ENCODE results near the gene AGAP6. TPM values are rescaled to one million over a fixed set of nuclear protein-coding genes. Genes with fewer than 3 reads are reported as not detected.
"Not testable (repeated sequence)": the region's sequence is repeated elsewhere in the genome, so short reads cannot be mapped to it uniquely, and the experiment has no call there.

AGAP6 gene
- total RNA-seq, 1 experiment from 2014 or later, result 14.4 TPM

- Histone ChIP-seq H3K27ac (ENCODE audit: low read length) (no peak overlapping the region), H3K9me3 (ENCODE audit: control insufficient read depth, insufficient read depth, low read depth, low read length) (no peaks in the 10 kb centered on the region), H3K4me1 (ENCODE audit: control insufficient read depth, insufficient read depth, low read length) (no peaks in the 10 kb centered on the region), H3K4me3 (ENCODE audit: low read depth in 2 of 2, low read length in 2 of 2) (no peak overlapping the region), H3K36me3 (ENCODE audit: control insufficient read depth, insufficient read depth, low read length) (no peaks in the 10 kb centered on the region), H3K27me3 (ENCODE audit: control insufficient read depth, insufficient read depth, low read length) (peaks cover 4% of the 10 kb centered on the region; the same call in 1 of the 2 replicates)
- ChIA-PET CTCF (no interaction called here), POLR2A (no interaction called here)
- intact Hi-C loops (cut with micrococcal nuclease; ENCODE audit: unreplicated experiment), result no loop called here
- in situ Hi-C loops (cut with HindIII; ENCODE audit: low pct_unique_long_range_greater_than_20kb, low sequenced_read_pairs), result no loop called here
- no TSS peak for BruUV-seq (replicated peaks)
- ATAC-seq (no peak), DNase-seq (ENCODE audit: low read depth, low spot score) (no peak)
- no peak for TF ChIP-seq POLR2AphosphoS5 (IDR thresholded peaks at IDR 0.05; ENCODE audit: low read depth, low read length)
- no peak for TF ChIP-seq REST (IDR thresholded peaks at IDR 0.05; ENCODE audit: insufficient read depth in 1 of 2, low read depth in 2 of 2, low read length in 1 of 2)
- no peak for TF ChIP-seq SIN3A (IDR thresholded peaks at IDR 0.05; ENCODE audit: borderline replicate concordance, insufficient read depth, low read depth, low read length)
- no peak for TF ChIP-seq TCF7L2 (IDR thresholded peaks at IDR 0.05; ENCODE audit: low read depth, low read length)
- no peak for TF ChIP-seq CTCF (IDR thresholded peaks at IDR 0.05)
These were observed 33.4 kb downstream of the AGAP6 start for GRCh38 chr10:50021646-50022045.

- intact Hi-C loops (cut with micrococcal nuclease; ENCODE audit: unreplicated experiment); POLR2A ChIA-PET; H3K4me1 ChIP-seq (ENCODE audit: control insufficient read depth, insufficient read depth, low read length); BruUV-seq (replicated peaks); H3K9me3 ChIP-seq (ENCODE audit: control insufficient read depth, insufficient read depth, low read depth, low read length); H3K27ac ChIP-seq (ENCODE audit: low read length); in situ Hi-C loops (cut with HindIII; ENCODE audit: low pct_unique_long_range_greater_than_20kb, low sequenced_read_pairs); CTCF ChIA-PET; DNase-seq (ENCODE audit: low read depth, low spot score); H3K27me3 ChIP-seq (ENCODE audit: control insufficient read depth, insufficient read depth, low read length); H3K36me3 ChIP-seq (ENCODE audit: control insufficient read depth, insufficient read depth, low read length); H3K4me3 ChIP-seq (ENCODE audit: low read depth in 2 of 2, low read length in 2 of 2): not testable (repeated sequence)
- 0 out of 2 replicates have a peak, but pooled peaks have one; percentile 20 for ATAC-seq
These were observed 36.6 kb downstream of the AGAP6 start for GRCh38 chr10:50024716-50025383.

GRCh38 chr10:50025627-50026026, 37.4 kb downstream of the AGAP6 start:
- no peak overlapping the region for H3K4me3 ChIP-seq (ENCODE audit: low read depth in 2 of 2, low read length in 2 of 2)
- CTCF ChIA-PET, result no interaction called here
- no peaks in the 10 kb centered on the region for H3K4me1 ChIP-seq (ENCODE audit: control insufficient read depth, insufficient read depth, low read length)
- H3K27me3 ChIP-seq (ENCODE audit: control insufficient read depth, insufficient read depth, low read length), result peaks cover 4% of the 10 kb centered on the region; the same call in 1 of the 2 replicates
- intact Hi-C loops (cut with micrococcal nuclease; ENCODE audit: unreplicated experiment) (no loop called here), in situ Hi-C loops (cut with HindIII; ENCODE audit: low pct_unique_long_range_greater_than_20kb, low sequenced_read_pairs) (no loop called here)
- no peaks in the 10 kb centered on the region for H3K36me3 ChIP-seq (ENCODE audit: control insufficient read depth, insufficient read depth, low read length)
- H3K27ac ChIP-seq (ENCODE audit: low read length), result no peak overlapping the region
- H3K9me3 ChIP-seq (ENCODE audit: control insufficient read depth, insufficient read depth, low read depth, low read length), result no peaks in the 10 kb centered on the region
- TF ChIP-seq CTCF (IDR thresholded peaks at IDR 0.05), result no peak
- no peak for TF ChIP-seq POLR2AphosphoS5 (IDR thresholded peaks at IDR 0.05; ENCODE audit: low read depth, low read length)
- no peak for TF ChIP-seq REST (IDR thresholded peaks at IDR 0.05; ENCODE audit: insufficient read depth in 1 of 2, low read depth in 2 of 2, low read length in 1 of 2)
- TF ChIP-seq TCF7L2 (IDR thresholded peaks at IDR 0.05; ENCODE audit: low read depth, low read length), result no peak
- TF ChIP-seq SIN3A (IDR thresholded peaks at IDR 0.05; ENCODE audit: borderline replicate concordance, insufficient read depth, low read depth, low read length), result no peak
- POLR2A ChIA-PET, result no interaction called here
- ATAC-seq (no peak), DNase-seq (ENCODE audit: low read depth, low spot score) (no peak)
- BruUV-seq (replicated peaks), result no TSS peak
